Uterus (tissue), 4 donors: ENCODE data around the gene SNX18. TPM values are rescaled to one million over a fixed set of nuclear protein-coding genes. Genes with fewer than 3 reads are reported as not detected.
"Not testable (repeated sequence)": the region's sequence is repeated elsewhere in the genome, so short reads cannot be mapped to it uniquely, and the experiment has no call there.

ENCODE experiments used
- DNase-seq, 2 donors: peaks; one replicate each; pipeline ENCODE4 v3.0.0-alpha.2; 2019 to 2020
- H3K27ac ChIP-seq, 2 donors: fragments of 200-600 bp; sonication (generic); 1 replicate in 1 of 2; 2 replicates in 1 of 2; pipeline ENCODE4 v1.5.1; 2016 to 2018
- H3K27me3 ChIP-seq, 2 donors: fragments of 200-600 bp; sonication (generic); one replicate each; pipeline ENCODE4 v1.5.1; 2018 to 2019; ENCODE audit warnings: control low read depth in 1 of 2
- H3K36me3 ChIP-seq, 2 donors: fragments of 200-600 bp; sonication (generic); one replicate each; pipeline ENCODE4 v1.5.1; 2019; ENCODE audit warnings: control low read depth in 1 of 2
- H3K4me1 ChIP-seq, 2 donors: fragments of 200-600 bp; sonication (generic); one replicate each; pipeline ENCODE4 v1.5.1; 2018 to 2019; ENCODE audit warnings: control low read depth in 1 of 2
- H3K4me3 ChIP-seq, 2 donors: fragments of 200-600 bp; sonication (generic); 1 replicate in 1 of 2; 2 replicates in 1 of 2; pipeline ENCODE4 v1.5.1; 2018 to 2019; ENCODE audit warnings: mild to moderate bottlenecking in 1 of 2
- H3K9me3 ChIP-seq, 2 donors: fragments of 200-600 bp; sonication (generic); one replicate each; pipeline ENCODE4 v1.5.1; 2019; ENCODE audit warnings: control low read depth in 1 of 2
- CTCF ChIP-seq, 4 experiments: fragments of 200-600 bp in 2 of 4; fragments of 450-650 bp in 2 of 4; sonication (generic) in 2 of 4; IDR thresholded peaks; one replicate each; pipeline ENCODE4 v1.5.1; 2016 to 2019; ENCODE audit warnings: antibody characterized with exemption in 4 of 4, mild to moderate bottlenecking in 2 of 4, moderate library complexity in 1 of 4
- POLR2A ChIP-seq, 2 donors: fragments of 450-650 bp; IDR thresholded peaks; one replicate each; pipeline ENCODE4 v1.6.1; 2016; ENCODE audit warnings: antibody characterized with exemption in 2 of 2, mild to moderate bottlenecking in 1 of 2, moderate library complexity in 1 of 2
- intact Hi-C: fragments of 100-400 bp; cut with DNase I; formaldehyde crosslinking; loops from one replicate; pipeline ENCODE4 v1.15.1; 2023; ENCODE audit warnings: low total_unique reads
- total RNA-seq, 4 donors: library from RNA; depleted of rRNA in 3 of 4; stranded (reverse); fragments of >200 nt in 3 of 4; gene quantifications; one replicate each; pipeline versions ENCODE4 v1.1.0 to v1.2.4, GENCODE V29; 2014 to 2023
- donor health status: DM: yes; HTN: yes; CAD: no.

SNX18 gene
- total RNA-seq, 4 donors from 2014 or later = 33.6 to 59.1 (median 51.2) TPM

- no peaks in the 10 kb centered on the region for H3K36me3 ChIP-seq
- no peak overlapping the region for H3K4me3 ChIP-seq
- no peaks in the 10 kb centered on the region for H3K27me3 ChIP-seq
- H3K9me3 ChIP-seq = no peaks in the 10 kb centered on the region
- intact Hi-C loops = no loop called here
- peak overlapping the region; percentile 8 to 89 for H3K27ac ChIP-seq
- DNase-seq = no peak
- H3K4me1 ChIP-seq = peaks cover 0 to 14% of the 10 kb centered on the region in 2 donors
- TF ChIP-seq POLR2A (IDR thresholded peaks at IDR 0.05) = no peak
- no peak for TF ChIP-seq CTCF (IDR thresholded peaks at IDR 0.05)
Observed at GRCh38 chr5:54535149-54535844, 17.7 kb downstream of the SNX18 start.

GRCh38 chr5:54536375-54536774 is 18.8 kb downstream of the SNX18 start:
- H3K36me3 ChIP-seq, DNase-seq, H3K4me3 ChIP-seq, intact Hi-C loops, H3K27ac ChIP-seq, H3K9me3 ChIP-seq, H3K27me3 ChIP-seq: not testable (repeated sequence)
- H3K4me1 ChIP-seq = peaks cover 0 to 14% of the 10 kb centered on the region in 2 donors

- Histone ChIP-seq H3K27ac (peak overlapping the region in 1 of 2 donors; percentile 31), H3K4me1 (peaks cover 0 to 14% of the 10 kb centered on the region in 2 donors)
- intact Hi-C loops, DNase-seq, H3K4me3 ChIP-seq, H3K27me3 ChIP-seq, H3K9me3 ChIP-seq, H3K36me3 ChIP-seq: not testable (repeated sequence)
Observed at GRCh38 chr5:54536861-54537260, 19.3 kb downstream of the SNX18 start.

- H3K4me1 ChIP-seq = peaks cover 0 to 14% of the 10 kb centered on the region in 2 donors
- TF ChIP-seq POLR2A (IDR thresholded peaks at IDR 0.05) (no peak), CTCF (IDR thresholded peaks at IDR 0.05) (no peak)
- DNase-seq = no peak
- H3K9me3 ChIP-seq = no peaks in the 10 kb centered on the region
- no peaks in the 10 kb centered on the region for H3K27me3 ChIP-seq
- H3K4me3 ChIP-seq = no peak overlapping the region
- intact Hi-C loops = no loop called here
- peak overlapping the region in 1 of 2 donors; percentile 31 for H3K27ac ChIP-seq
- no peaks in the 10 kb centered on the region for H3K36me3 ChIP-seq
Observed at GRCh38 chr5:54537725-54538124, 20.2 kb downstream of the SNX18 start.

GRCh38 chr5:54538156-54538555 is 20.6 kb downstream of the SNX18 start:
- TF ChIP-seq CTCF (IDR thresholded peaks at IDR 0.05) (no peak), POLR2A (IDR thresholded peaks at IDR 0.05) (no peak)
- Histone ChIP-seq H3K36me3 (no peaks in the 10 kb centered on the region), H3K9me3 (no peaks in the 10 kb centered on the region), H3K4me3 (no peak overlapping the region), H3K27ac (peak overlapping the region in 1 of 2 donors; percentile 31), H3K4me1 (peaks cover 0 to 12% of the 10 kb centered on the region in 2 donors), H3K27me3 (no peaks in the 10 kb centered on the region)
- DNase-seq = no peak
- intact Hi-C loops = no loop called here

- H3K36me3 ChIP-seq = no peaks in the 10 kb centered on the region
- DNase-seq = no peak
- TF ChIP-seq CTCF (IDR thresholded peaks at IDR 0.05) (no peak), POLR2A (IDR thresholded peaks at IDR 0.05) (no peak)
- H3K9me3 ChIP-seq = no peaks in the 10 kb centered on the region
- H3K4me3 ChIP-seq = no peak overlapping the region
- no peak overlapping the region for H3K27ac ChIP-seq
- H3K4me1 ChIP-seq = peaks cover 0 to 5% of the 10 kb centered on the region in 2 donors
- no peaks in the 10 kb centered on the region for H3K27me3 ChIP-seq
- intact Hi-C loops = no loop called here
Observed at GRCh38 chr5:54539001-54539400, 21.4 kb downstream of the SNX18 start.
